ENCODE results near the gene GALNT11. TPM values are rescaled to one million over a fixed set of nuclear protein-coding genes. Genes with fewer than 3 reads are reported as not detected.
A peak's percentile ranks its signal among the peaks of the same experiment; 100 is the strongest.

Gene GALNT11
- total RNA-seq, 1 donor from 2014 or later = 22.1 TPM

DNA sequence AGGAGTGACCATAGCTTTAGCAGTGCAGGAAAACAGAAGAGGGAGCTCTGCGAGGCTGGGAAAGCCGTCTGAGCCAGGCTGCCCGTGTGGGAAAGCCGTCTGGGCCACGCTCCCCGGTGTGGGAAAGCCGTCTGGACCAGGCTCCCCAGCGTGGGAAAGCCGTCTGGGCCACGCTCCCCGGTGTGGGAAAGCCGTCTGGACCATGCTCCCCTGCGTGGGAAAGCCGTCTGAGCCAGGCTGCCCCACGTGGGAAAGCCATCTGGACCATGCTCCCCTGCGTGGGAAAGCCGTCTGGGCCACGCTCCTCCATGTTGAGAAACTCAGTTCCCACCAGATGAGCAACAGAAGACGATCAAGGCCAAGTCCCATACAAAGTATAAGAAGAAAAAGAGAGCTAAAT, 101.8 kb downstream of the GALNT11 start:
- Mint-ChIP-seq H3K4me1 (peaks cover 2% of the 10 kb centered on the region), H3K27me3 (no peaks in the 10 kb centered on the region), H3K36me3 (ENCODE audit: low read depth) (peaks cover 61% of the 10 kb centered on the region), H3K27ac (no peak overlapping the region), H3K9me3 (peaks cover 12% of the 10 kb centered on the region), H3K4me3 (no peak overlapping the region)
- intact Hi-C loops (cut with micrococcal nuclease) = no loop called here
- no peak for DNase-seq

DNA sequence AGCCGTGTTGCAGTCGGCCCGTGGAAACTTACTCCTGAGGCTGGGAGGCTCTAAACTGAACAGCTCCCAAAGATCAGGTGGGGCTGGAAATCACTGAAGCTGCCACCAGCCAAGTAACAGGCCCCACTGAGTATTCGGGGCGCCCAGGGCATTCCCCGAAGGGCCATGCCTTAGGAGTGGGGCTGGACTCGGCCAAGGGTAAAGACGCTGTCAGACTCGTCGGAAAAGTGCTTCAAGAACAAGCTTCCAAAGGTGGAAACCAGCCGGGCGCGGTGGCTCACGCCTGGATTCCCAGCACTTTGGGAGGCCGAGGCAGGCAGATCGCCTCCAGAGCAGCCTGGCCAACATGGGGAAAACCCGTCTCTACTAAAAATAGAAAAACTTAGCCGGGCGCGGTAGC, 102.8 kb downstream of the GALNT11 start:
- intact Hi-C loops (cut with micrococcal nuclease) = no loop called here
- Mint-ChIP-seq H3K27ac (no peak overlapping the region), H3K4me3 (no peak overlapping the region), H3K36me3 (ENCODE audit: low read depth) (peaks cover 52% of the 10 kb centered on the region), H3K9me3 (peaks cover 12% of the 10 kb centered on the region), H3K27me3 (no peaks in the 10 kb centered on the region), H3K4me1 (no peaks in the 10 kb centered on the region)
- DNase-seq = no peak

GRCh38 chr7:152128741-152129461, 103.4 kb downstream of the GALNT11 start:
- intact Hi-C loops (cut with micrococcal nuclease) = no loop called here
- H3K4me3 Mint-ChIP-seq = no peak overlapping the region
- peaks cover 12% of the 10 kb centered on the region for H3K9me3 Mint-ChIP-seq
- no peak for DNase-seq
- peaks cover 45% of the 10 kb centered on the region for H3K36me3 Mint-ChIP-seq (ENCODE audit: low read depth)
- no peaks in the 10 kb centered on the region for H3K27me3 Mint-ChIP-seq
- no peaks in the 10 kb centered on the region for H3K4me1 Mint-ChIP-seq
- H3K27ac Mint-ChIP-seq = no peak overlapping the region

- DNase-seq = no peak
- intact Hi-C loops (cut with micrococcal nuclease) = no loop called here
- H3K27ac Mint-ChIP-seq = no peak overlapping the region
- H3K27me3 Mint-ChIP-seq = no peaks in the 10 kb centered on the region
- H3K36me3 Mint-ChIP-seq (ENCODE audit: low read depth) = peaks cover 37% of the 10 kb centered on the region
- H3K4me1 Mint-ChIP-seq = no peaks in the 10 kb centered on the region
- H3K4me3 Mint-ChIP-seq = no peak overlapping the region
- peaks cover 6% of the 10 kb centered on the region for H3K9me3 Mint-ChIP-seq
These were observed 104.2 kb downstream of the GALNT11 start for GRCh38 chr7:152129682-152130081.

DNA sequence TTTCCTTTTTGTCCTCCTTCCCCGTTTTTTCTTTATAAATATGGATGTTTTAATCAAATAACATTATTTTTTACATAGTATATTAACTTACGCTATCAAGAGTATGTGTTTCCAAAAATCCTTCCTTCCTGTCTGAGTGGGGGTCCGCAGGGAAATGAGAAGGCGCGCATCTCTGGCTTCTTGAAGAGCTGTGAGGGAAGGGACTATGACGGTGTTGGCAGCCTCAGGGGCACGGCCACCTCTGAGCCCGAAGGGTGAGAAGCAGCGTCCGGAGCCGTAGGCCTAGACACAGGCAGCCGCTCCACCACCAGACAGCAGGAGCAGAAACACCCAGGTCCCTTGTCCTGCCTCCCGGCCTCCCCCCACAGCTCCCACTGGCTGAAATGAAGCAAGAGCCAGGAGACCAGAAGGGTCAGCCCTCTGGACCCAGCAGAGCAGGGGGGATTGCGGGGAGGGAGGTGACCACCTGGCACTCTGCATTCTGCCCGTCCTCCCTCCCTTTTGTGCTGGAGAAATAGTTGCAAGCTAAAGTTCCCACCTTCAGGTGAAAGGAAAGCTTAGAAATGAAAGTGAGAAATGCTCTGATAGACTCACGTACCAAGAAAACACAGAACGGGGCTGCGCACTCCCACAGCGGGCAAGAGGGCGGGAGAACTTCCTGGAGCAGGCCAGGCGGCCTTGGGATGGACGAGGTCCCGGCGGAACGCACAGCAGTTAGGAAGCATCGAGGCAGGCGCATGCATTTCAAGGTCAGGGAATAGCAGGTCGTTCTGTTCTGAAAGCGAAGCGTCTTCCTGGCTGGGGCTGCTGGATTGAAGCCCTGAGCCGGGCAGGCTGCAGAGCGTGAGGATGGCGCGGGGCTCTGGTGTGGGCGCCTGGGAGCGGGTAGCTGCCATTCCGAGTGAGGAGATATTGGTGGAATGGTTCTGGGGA, 105.5 kb downstream of the GALNT11 start:
- Mint-ChIP-seq H3K27me3 (no peaks in the 10 kb centered on the region), H3K4me3 (no peak overlapping the region), H3K27ac (no peak overlapping the region), H3K4me1 (no peaks in the 10 kb centered on the region), H3K9me3 (no peaks in the 10 kb centered on the region), H3K36me3 (ENCODE audit: low read depth) (peaks cover 28% of the 10 kb centered on the region)
- no peak for DNase-seq
- intact Hi-C loops (cut with micrococcal nuclease) = no loop called here

DNA sequence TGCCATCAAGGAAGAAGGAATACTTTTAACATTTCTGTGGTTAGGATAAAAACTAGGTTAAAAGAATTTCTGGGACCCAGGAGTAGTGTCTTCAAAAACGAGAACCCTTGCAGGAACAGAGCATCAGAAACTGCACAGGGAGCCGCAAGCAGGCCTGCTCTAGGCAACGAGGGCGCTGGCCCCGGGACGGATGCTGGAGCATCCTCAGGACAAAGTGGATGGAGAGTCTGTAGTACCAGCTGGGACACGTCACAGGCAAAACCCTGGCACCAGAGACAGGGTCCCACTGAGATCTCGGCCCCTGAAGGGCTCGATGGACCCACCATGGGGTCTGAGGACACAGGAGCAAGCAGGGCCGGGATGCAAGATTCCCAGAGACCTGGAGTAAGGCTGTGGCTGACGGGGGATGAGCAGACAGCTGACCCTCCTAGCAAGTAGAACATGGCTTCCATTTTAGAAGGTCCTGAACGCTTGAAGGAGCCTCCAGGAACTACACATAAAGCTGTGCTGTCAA, 106.6 kb downstream of the GALNT11 start:
- H3K36me3 Mint-ChIP-seq (ENCODE audit: low read depth) = peaks cover 28% of the 10 kb centered on the region
- no peaks in the 10 kb centered on the region for H3K27me3 Mint-ChIP-seq
- H3K4me1 Mint-ChIP-seq = no peaks in the 10 kb centered on the region
- H3K4me3 Mint-ChIP-seq = no peak overlapping the region
- H3K27ac Mint-ChIP-seq = no peak overlapping the region
- DNase-seq = no peak
- intact Hi-C loops (cut with micrococcal nuclease) = no loop called here
- H3K9me3 Mint-ChIP-seq = no peaks in the 10 kb centered on the region

DNA sequence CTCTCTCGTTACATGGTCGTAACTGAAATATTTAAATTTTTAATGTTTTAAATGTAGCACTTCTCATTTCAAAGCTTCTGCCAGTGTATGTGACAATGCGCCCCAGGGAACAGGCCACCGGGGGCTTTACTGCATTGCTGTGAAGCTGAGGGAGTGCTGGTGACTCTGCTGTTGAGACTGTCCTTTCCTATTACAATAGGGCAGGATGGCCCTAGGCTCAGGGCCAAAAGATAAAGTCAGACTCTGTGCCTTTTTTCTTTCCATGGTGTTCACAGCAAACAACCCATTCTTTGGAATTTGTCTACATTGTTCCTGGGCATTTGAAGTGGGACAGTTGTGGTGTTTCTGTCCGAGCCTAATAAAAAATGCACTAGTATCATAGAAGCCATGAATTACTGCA, 107.3 kb downstream of the GALNT11 start:
- H3K4me1 Mint-ChIP-seq = no peaks in the 10 kb centered on the region
- no peak for DNase-seq
- no peaks in the 10 kb centered on the region for H3K9me3 Mint-ChIP-seq
- no peak overlapping the region for H3K27ac Mint-ChIP-seq
- no peaks in the 10 kb centered on the region for H3K27me3 Mint-ChIP-seq
- H3K36me3 Mint-ChIP-seq (ENCODE audit: low read depth) = peaks cover 24% of the 10 kb centered on the region
- intact Hi-C loops (cut with micrococcal nuclease) = no loop called here
- H3K4me3 Mint-ChIP-seq = no peak overlapping the region

DNA sequence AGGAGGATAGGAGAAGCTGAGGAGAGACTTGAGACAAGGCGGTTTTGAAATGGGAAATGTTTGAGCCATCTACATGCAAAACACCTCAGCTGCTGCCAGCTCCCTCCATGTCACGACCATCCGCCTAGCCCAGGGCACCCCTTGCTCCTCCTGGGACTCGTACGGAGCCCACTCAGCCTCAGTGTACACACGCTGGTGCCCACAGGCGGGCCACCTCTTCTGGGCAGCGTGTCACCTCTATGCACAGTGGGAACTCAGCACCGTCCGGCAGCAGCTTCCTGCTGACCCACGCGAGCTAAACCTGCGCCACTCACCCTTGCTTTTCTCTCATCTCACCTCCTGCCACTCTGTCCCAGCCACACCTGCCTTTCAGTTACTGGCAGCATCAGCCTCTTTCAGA, 108.3 kb downstream of the GALNT11 start:
- Mint-ChIP-seq H3K4me1 (no peaks in the 10 kb centered on the region), H3K27me3 (no peaks in the 10 kb centered on the region), H3K27ac (no peak overlapping the region), H3K4me3 (no peak overlapping the region), H3K9me3 (no peaks in the 10 kb centered on the region), H3K36me3 (ENCODE audit: low read depth) (peaks cover 28% of the 10 kb centered on the region)
- no peak for DNase-seq
- intact Hi-C loops (cut with micrococcal nuclease) = no loop called here

DNA sequence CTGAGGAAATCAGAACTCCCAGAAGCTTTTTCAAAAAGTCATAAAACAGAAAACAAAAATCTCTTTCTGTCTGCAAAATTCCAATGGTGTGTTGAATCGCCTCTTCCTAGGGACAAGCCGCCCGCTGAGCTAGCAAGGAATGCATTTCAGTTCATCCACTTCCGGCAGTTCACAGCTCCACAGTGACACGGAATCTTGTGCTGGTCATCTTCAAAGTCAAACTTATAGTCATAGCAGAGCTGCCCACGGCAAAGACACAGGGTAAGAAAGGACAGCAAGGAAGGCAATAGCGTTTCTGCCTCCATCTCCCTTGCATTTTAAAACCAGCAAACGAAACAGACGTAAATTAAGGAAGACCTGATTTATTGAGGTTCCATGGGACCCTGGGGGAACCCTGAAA, 111.2 kb downstream of the GALNT11 start:
- intact Hi-C loops (cut with micrococcal nuclease) = no loop called here
- Mint-ChIP-seq H3K4me3 (no peak overlapping the region), H3K4me1 (no peaks in the 10 kb centered on the region), H3K27me3 (no peaks in the 10 kb centered on the region), H3K9me3 (no peaks in the 10 kb centered on the region), H3K27ac (peak overlapping the region; percentile 27), H3K36me3 (ENCODE audit: low read depth) (peaks cover 36% of the 10 kb centered on the region)
- no peak for DNase-seq

GRCh38 chr7:152137476-152138025, 112.1 kb downstream of the GALNT11 start:
- Mint-ChIP-seq H3K9me3 (no peaks in the 10 kb centered on the region), H3K36me3 (ENCODE audit: low read depth) (peaks cover 38% of the 10 kb centered on the region), H3K27me3 (no peaks in the 10 kb centered on the region), H3K4me3 (no peak overlapping the region), H3K4me1 (peaks cover 2% of the 10 kb centered on the region), H3K27ac (no peak overlapping the region)
- intact Hi-C loops (cut with micrococcal nuclease) = no loop called here
- no peak for DNase-seq

DNA sequence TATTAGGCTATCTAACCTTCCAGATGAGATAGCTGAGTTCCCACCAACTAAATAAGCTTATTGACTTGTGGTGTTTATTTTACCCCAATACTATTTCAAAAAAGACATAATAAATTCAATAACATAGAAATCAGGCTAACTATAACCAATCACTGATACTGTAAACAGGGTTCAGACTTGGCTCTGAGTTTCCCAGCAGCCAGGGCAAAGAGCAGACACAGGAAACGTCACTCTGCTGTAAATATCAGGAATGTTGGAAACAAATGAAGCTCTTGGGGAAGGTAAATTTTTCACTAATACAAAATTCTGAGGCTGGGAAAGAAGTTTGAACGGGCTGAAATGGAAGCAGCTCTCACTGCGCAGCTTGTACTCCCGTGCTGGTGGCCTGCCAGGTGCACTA, 114.6 kb downstream of the GALNT11 start:
- Mint-ChIP-seq H3K27me3 (no peaks in the 10 kb centered on the region), H3K36me3 (ENCODE audit: low read depth) (peaks cover 57% of the 10 kb centered on the region), H3K27ac (no peak overlapping the region), H3K4me3 (no peak overlapping the region), H3K9me3 (no peaks in the 10 kb centered on the region), H3K4me1 (peaks cover 23% of the 10 kb centered on the region)
- intact Hi-C loops (cut with micrococcal nuclease) = loop anchor here (5.0 to 10.0 kb wide), 2 partner anchors 115 to 263 kb away; partner anchors contain the start of genes GALNT11 and PRKAG2
- no peak for DNase-seq

- Mint-ChIP-seq H3K9me3 (no peaks in the 10 kb centered on the region), H3K27me3 (no peaks in the 10 kb centered on the region), H3K4me3 (no peak overlapping the region), H3K4me1 (peaks cover 28% of the 10 kb centered on the region), H3K36me3 (ENCODE audit: low read depth) (peaks cover 62% of the 10 kb centered on the region), H3K27ac (no peak overlapping the region)
- no peak for DNase-seq
- intact Hi-C loops (cut with micrococcal nuclease) = loop anchor here (5.0 to 10.0 kb wide), 2 partner anchors 116 to 263 kb away; partner anchors contain the start of genes GALNT11 and PRKAG2
These were observed 115.1 kb downstream of the GALNT11 start for GRCh38 chr7:152140560-152140959.

- H3K27ac Mint-ChIP-seq = peak overlapping the region; percentile 72
- no peaks in the 10 kb centered on the region for H3K27me3 Mint-ChIP-seq
- intact Hi-C loops (cut with micrococcal nuclease) = loop anchor here (5.0 to 10.0 kb wide), 2 partner anchors 118 to 266 kb away; partner anchors contain the start of genes GALNT11 and PRKAG2
- H3K4me1 Mint-ChIP-seq = peaks cover 34% of the 10 kb centered on the region
- DNase-seq = peak; percentile 60
- peak overlapping the region; percentile 49 for H3K4me3 Mint-ChIP-seq
- peaks cover 64% of the 10 kb centered on the region for H3K36me3 Mint-ChIP-seq (ENCODE audit: low read depth)
- H3K9me3 Mint-ChIP-seq = no peaks in the 10 kb centered on the region
These were observed 117.6 kb downstream of the GALNT11 start for GRCh38 chr7:152142976-152143595.

Data from activated CD4-positive, alpha-beta T cell treated with anti-CD3 and anti-CD28 coated beads, Interleukin-2, amount 10 ng/mL, durations not matched to agents 24 days and 14 days (primary cell).